Liver (tissue), 9 donors: ENCODE measurements around the gene ACTR8. TPM values are rescaled to one million over a fixed set of nuclear protein-coding genes. Genes with fewer than 3 reads are reported as not detected.

Experiments used
- DNase-seq: peaks from one replicate; pipeline ENCODE4 v3.0.0-alpha.2; 2017; ENCODE audit warnings: low spot score
- H3K27ac ChIP-seq, 2 donors: one replicate each; pipeline ENCODE4 v1.7.0; 2013; ENCODE audit warnings: inconsistent platforms in 2 of 2, low read length in 2 of 2, control low read depth in 1 of 2, low read depth in 1 of 2, mild to moderate bottlenecking in 1 of 2
- H3K27me3 ChIP-seq, 4 donors: one replicate each; pipeline versions ENCODE4 v1.6.1 to v1.7.0; 2013; ENCODE audit warnings: low read length in 3 of 4, inconsistent platforms in 1 of 4, mild to moderate bottlenecking in 1 of 4, moderate library complexity in 1 of 4; ENCODE audit not compliant: control insufficient read depth in 4 of 4, insufficient read depth in 4 of 4
- H3K36me3 ChIP-seq, 4 donors: one replicate each; pipeline versions ENCODE4 v1.6.1 to v1.7.0; 2013; ENCODE audit warnings: low read length in 3 of 4, mild to moderate bottlenecking in 3 of 4, low read depth in 1 of 4, moderate library complexity in 1 of 4; ENCODE audit not compliant: control insufficient read depth in 4 of 4, insufficient read depth in 3 of 4
- H3K4me1 ChIP-seq, 4 donors: one replicate each; pipeline versions ENCODE4 v1.6.1 to v1.7.0; 2013; ENCODE audit warnings: low read length in 3 of 4, mild to moderate bottlenecking in 3 of 4, moderate library complexity in 1 of 4; ENCODE audit not compliant: control insufficient read depth in 4 of 4, insufficient read depth in 4 of 4
- H3K4me3 ChIP-seq, 3 donors: one replicate each; pipeline versions ENCODE4 v1.6.1 to v1.7.0; 2013; ENCODE audit warnings: low read length in 3 of 3, control low read depth in 1 of 3, low read depth in 1 of 3, mild to moderate bottlenecking in 1 of 3
- H3K9ac ChIP-seq, 2 donors: one replicate each; pipeline ENCODE4 v1.7.0; 2013; ENCODE audit warnings: low read length in 2 of 2, mild to moderate bottlenecking in 2 of 2, moderate library complexity in 2 of 2, control low read depth in 1 of 2, low read depth in 1 of 2
- H3K9me3 ChIP-seq, 4 donors: one replicate each; pipeline versions ENCODE4 v1.6.1 to v1.7.0; 2013; ENCODE audit warnings: low read length in 3 of 4; ENCODE audit not compliant: control insufficient read depth in 4 of 4
- EGR1 ChIP-seq, 2 donors: IDR thresholded peaks; 2 replicates each; pipeline ENCODE4 v1.6.1; 2016 to 2018; ENCODE audit warnings: antibody characterized with exemption in 2 of 2, low read depth in 2 of 2
- FOXA1 ChIP-seq: IDR thresholded peaks from 2 replicates; pipeline ENCODE4 v1.6.1; 2016; ENCODE audit warnings: antibody characterized with exemption
- HNF4A ChIP-seq, 2 donors: conservative IDR thresholded peaks; 2 replicates each; pipeline ENCODE4 v1.6.1; 2016; ENCODE audit warnings: antibody characterized with exemption in 2 of 2, mild to moderate bottlenecking in 2 of 2
- HNF4G ChIP-seq: IDR thresholded peaks from 2 replicates; pipeline ENCODE4 v1.6.1; 2016; ENCODE audit warnings: antibody characterized with exemption
- JUND ChIP-seq, 2 donors: IDR thresholded peaks; 2 replicates each; pipeline ENCODE4 v1.6.1; 2016; ENCODE audit warnings: antibody characterized with exemption in 2 of 2
- NR2F2 ChIP-seq: IDR thresholded peaks from 2 replicates; pipeline ENCODE4 v1.6.1; 2016; ENCODE audit warnings: antibody characterized with exemption
- RAD21 ChIP-seq, 2 donors: IDR thresholded peaks; 2 replicates each; pipeline ENCODE4 v1.6.1; 2016; ENCODE audit warnings: antibody characterized with exemption in 2 of 2, mild to moderate bottlenecking in 2 of 2
- RXRA ChIP-seq, 2 donors: IDR thresholded peaks; 2 replicates each; pipeline ENCODE4 v1.6.1; 2017 to 2018; ENCODE audit warnings: antibody characterized with exemption in 2 of 2, mild to moderate bottlenecking in 1 of 2
- SP1 ChIP-seq: IDR thresholded peaks from 2 replicates; pipeline ENCODE4 v1.6.1; 2018; ENCODE audit warnings: antibody characterized with exemption, mild to moderate bottlenecking
- TAF1 ChIP-seq: conservative IDR thresholded peaks from 2 replicates; pipeline ENCODE4 v1.6.1; 2016; ENCODE audit warnings: antibody characterized with exemption, mild to moderate bottlenecking
- YY1 ChIP-seq: IDR thresholded peaks from 2 replicates; pipeline ENCODE4 v1.6.1; 2016; ENCODE audit warnings: antibody characterized with exemption, mild to moderate bottlenecking
- WGBS: extraction: QIAGEN DNeasy Blood & Tissue Kit; methylation state at CpG from one replicate; pipeline ENCODE4 v1.1.7; 2013; 5-methylcytosine and 5-hydroxymethylcytosine counted together
- polyA plus RNA-seq, 2 donors: library from polyadenylated mRNA; stranded (reverse) in 1 of 2; unstranded in 1 of 2; fragments of 200-250 nt in 1 of 2; fragments of >200 nt in 1 of 2; fragmentation: Nextera tagmentation in 1 of 2; extraction: Ambion mirVana in 1 of 2; gene quantifications; one replicate each; pipeline versions ENCODE4 v1.2.1 to v1.2.3, GENCODE V29; 2013 to 2015
- total RNA-seq, 2 donors: library from RNA; depleted of rRNA; stranded (reverse); fragments of >200 nt; gene quantifications; one replicate each; pipeline ENCODE4 v1.2.3, GENCODE V29; 2014
- TF ChIP-seq, protein P1 (sequence below): fragments of 150-350 bp; IDR thresholded peaks from 2 replicates; pipeline ENCODE4 v1.5.1; 2017; ENCODE audit warnings: improper control_type of control experiment, low read depth, low read length; ENCODE audit not compliant: missing input control
- TF ChIP-seq, protein P2 (sequence below): IDR thresholded peaks from 2 replicates; pipeline ENCODE4 v1.6.1; 2016; ENCODE audit warnings: antibody characterized with exemption, mild to moderate bottlenecking
- TF ChIP-seq, protein P3 (sequence below): IDR thresholded peaks from 2 replicates; pipeline ENCODE4 v1.6.1; 2016; ENCODE audit warnings: antibody characterized with exemption
- TF ChIP-seq, protein P4 (sequence below): IDR thresholded peaks from 2 replicates; pipeline ENCODE4 v1.6.1; 2016; ENCODE audit warnings: antibody characterized with exemption
- donor health status: healthy.
- donor health status: healthy.
- donor health status: healthy.
- donor health status: healthy.
- donor health status: healthy.

Gene ACTR8
- total and polyA plus RNA-seq, 4 donors: 3.2 to 16.7 (median 7.7) TPM

DNA sequence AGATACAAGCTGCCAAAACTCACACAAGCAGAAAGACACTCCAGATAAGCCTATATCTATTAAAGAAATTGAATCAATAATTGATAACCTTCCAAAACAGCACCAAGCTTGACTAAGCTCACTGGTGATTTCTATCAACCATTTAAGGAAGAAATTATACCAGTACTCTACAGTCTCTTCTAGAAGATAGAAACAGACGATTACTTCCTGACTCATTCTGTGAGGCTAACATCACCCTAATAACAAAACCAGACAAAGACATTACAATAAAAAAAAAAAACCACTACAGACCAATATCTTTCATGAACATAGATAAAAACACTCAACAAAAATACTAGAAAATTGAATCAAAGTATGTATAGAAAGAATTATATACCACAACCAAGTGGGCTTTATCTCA lies 55.9 kb downstream of the ACTR8 start:
- H3K27ac ChIP-seq: no peak overlapping the region
- H3K4me3 ChIP-seq: no peak overlapping the region
- WGBS: 75% methylated on average over 1 of the region's 1 CpG
- no peak overlapping the region for H3K9ac ChIP-seq
- DNase-seq: no peak
- H3K4me1 ChIP-seq: peaks cover 0 to 2% (median 0%) of the 10 kb centered on the region in 4 donors
- H3K9me3 ChIP-seq: no peaks in the 10 kb centered on the region
- TF ChIP-seq, protein P1, sequence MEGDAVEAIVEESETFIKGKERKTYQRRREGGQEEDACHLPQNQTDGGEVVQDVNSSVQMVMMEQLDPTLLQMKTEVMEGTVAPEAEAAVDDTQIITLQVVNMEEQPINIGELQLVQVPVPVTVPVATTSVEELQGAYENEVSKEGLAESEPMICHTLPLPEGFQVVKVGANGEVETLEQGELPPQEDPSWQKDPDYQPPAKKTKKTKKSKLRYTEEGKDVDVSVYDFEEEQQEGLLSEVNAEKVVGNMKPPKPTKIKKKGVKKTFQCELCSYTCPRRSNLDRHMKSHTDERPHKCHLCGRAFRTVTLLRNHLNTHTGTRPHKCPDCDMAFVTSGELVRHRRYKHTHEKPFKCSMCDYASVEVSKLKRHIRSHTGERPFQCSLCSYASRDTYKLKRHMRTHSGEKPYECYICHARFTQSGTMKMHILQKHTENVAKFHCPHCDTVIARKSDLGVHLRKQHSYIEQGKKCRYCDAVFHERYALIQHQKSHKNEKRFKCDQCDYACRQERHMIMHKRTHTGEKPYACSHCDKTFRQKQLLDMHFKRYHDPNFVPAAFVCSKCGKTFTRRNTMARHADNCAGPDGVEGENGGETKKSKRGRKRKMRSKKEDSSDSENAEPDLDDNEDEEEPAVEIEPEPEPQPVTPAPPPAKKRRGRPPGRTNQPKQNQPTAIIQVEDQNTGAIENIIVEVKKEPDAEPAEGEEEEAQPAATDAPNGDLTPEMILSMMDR: no peak
- TF ChIP-seq SP1 (no peak), FOXA1 (no peak), HNF4A (conservative IDR thresholded peaks at IDR 0.05) (no peak), JUND (IDR thresholded peaks at IDR 0.05) (no peak), HNF4G (no peak), RAD21 (IDR thresholded peaks at IDR 0.05) (no peak), EGR1 (IDR thresholded peaks at IDR 0.05; ENCODE audit: low read depth in 2 of 2) (no peak), YY1 (no peak), NR2F2 (no peak), TAF1 (no peak), RXRA (IDR thresholded peaks at IDR 0.05) (no peak)
- TF ChIP-seq, protein P2, sequence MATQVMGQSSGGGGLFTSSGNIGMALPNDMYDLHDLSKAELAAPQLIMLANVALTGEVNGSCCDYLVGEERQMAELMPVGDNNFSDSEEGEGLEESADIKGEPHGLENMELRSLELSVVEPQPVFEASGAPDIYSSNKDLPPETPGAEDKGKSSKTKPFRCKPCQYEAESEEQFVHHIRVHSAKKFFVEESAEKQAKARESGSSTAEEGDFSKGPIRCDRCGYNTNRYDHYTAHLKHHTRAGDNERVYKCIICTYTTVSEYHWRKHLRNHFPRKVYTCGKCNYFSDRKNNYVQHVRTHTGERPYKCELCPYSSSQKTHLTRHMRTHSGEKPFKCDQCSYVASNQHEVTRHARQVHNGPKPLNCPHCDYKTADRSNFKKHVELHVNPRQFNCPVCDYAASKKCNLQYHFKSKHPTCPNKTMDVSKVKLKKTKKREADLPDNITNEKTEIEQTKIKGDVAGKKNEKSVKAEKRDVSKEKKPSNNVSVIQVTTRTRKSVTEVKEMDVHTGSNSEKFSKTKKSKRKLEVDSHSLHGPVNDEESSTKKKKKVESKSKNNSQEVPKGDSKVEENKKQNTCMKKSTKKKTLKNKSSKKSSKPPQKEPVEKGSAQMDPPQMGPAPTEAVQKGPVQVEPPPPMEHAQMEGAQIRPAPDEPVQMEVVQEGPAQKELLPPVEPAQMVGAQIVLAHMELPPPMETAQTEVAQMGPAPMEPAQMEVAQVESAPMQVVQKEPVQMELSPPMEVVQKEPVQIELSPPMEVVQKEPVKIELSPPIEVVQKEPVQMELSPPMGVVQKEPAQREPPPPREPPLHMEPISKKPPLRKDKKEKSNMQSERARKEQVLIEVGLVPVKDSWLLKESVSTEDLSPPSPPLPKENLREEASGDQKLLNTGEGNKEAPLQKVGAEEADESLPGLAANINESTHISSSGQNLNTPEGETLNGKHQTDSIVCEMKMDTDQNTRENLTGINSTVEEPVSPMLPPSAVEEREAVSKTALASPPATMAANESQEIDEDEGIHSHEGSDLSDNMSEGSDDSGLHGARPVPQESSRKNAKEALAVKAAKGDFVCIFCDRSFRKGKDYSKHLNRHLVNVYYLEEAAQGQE: no peak
- TF ChIP-seq, protein P3, sequence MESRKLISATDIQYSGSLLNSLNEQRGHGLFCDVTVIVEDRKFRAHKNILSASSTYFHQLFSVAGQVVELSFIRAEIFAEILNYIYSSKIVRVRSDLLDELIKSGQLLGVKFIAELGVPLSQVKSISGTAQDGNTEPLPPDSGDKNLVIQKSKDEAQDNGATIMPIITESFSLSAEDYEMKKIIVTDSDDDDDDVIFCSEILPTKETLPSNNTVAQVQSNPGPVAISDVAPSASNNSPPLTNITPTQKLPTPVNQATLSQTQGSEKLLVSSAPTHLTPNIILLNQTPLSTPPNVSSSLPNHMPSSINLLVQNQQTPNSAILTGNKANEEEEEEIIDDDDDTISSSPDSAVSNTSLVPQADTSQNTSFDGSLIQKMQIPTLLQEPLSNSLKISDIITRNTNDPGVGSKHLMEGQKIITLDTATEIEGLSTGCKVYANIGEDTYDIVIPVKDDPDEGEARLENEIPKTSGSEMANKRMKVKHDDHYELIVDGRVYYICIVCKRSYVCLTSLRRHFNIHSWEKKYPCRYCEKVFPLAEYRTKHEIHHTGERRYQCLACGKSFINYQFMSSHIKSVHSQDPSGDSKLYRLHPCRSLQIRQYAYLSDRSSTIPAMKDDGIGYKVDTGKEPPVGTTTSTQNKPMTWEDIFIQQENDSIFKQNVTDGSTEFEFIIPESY: no peak
- TF ChIP-seq, protein P4, sequence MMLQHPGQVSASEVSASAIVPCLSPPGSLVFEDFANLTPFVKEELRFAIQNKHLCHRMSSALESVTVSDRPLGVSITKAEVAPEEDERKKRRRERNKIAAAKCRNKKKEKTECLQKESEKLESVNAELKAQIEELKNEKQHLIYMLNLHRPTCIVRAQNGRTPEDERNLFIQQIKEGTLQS: no peak
- peaks cover 3 to 21% (median 13%) of the 10 kb centered on the region in 4 donors for H3K36me3 ChIP-seq
- no peaks in the 10 kb centered on the region for H3K27me3 ChIP-seq

DNA sequence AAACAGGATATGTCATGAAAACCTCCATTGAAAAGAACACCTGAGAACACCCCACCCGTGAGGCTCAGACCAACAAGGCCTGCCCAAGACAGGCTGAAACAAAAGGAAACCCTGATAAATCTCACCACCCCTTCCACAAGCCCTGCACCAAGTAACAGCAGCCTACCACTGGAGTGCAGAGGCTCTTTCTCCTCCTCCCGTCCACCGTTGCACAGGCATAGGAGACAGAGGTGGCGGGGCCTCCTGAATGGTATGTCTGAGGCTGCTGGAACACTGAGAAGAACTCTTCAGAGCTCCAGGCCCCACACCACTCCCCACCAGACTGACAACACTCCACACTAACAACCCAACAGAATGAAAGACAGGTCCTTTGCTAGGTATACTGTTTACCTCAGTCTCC lies 57.2 kb downstream of the ACTR8 start:
- TF ChIP-seq, protein P4: no peak
- TF ChIP-seq, protein P2: no peak
- Histone ChIP-seq H3K9ac (no peak overlapping the region), H3K9me3 (no peaks in the 10 kb centered on the region), H3K36me3 (peaks cover 6 to 31% (median 17%) of the 10 kb centered on the region in 4 donors), H3K27ac (no peak overlapping the region), H3K4me1 (no peaks in the 10 kb centered on the region), H3K27me3 (no peaks in the 10 kb centered on the region), H3K4me3 (no peak overlapping the region)
- WGBS: 91% methylated on average over 4 of the region's 4 CpGs
- DNase-seq: no peak
